ENCODE results near the gene COL5A2.

COL5A2 gene

GRCh38 chr2:189152483-189152882, 27.1 kb downstream of the COL5A2 start:
- DNase-seq (ENCODE audit: low read depth), result peak; percentile 33
- TF ChIP-seq, protein P1, sequence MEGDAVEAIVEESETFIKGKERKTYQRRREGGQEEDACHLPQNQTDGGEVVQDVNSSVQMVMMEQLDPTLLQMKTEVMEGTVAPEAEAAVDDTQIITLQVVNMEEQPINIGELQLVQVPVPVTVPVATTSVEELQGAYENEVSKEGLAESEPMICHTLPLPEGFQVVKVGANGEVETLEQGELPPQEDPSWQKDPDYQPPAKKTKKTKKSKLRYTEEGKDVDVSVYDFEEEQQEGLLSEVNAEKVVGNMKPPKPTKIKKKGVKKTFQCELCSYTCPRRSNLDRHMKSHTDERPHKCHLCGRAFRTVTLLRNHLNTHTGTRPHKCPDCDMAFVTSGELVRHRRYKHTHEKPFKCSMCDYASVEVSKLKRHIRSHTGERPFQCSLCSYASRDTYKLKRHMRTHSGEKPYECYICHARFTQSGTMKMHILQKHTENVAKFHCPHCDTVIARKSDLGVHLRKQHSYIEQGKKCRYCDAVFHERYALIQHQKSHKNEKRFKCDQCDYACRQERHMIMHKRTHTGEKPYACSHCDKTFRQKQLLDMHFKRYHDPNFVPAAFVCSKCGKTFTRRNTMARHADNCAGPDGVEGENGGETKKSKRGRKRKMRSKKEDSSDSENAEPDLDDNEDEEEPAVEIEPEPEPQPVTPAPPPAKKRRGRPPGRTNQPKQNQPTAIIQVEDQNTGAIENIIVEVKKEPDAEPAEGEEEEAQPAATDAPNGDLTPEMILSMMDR (conservative IDR thresholded peaks at IDR 0.05; ENCODE audit: low read length), result no peak
- no peak overlapping the region for H3K4me3 ChIP-seq (ENCODE audit: low read length)

GRCh38 chr2:189151906-189152305, 27.7 kb downstream of the COL5A2 start:
- DNase-seq (ENCODE audit: low read depth), result no peak
- no peak overlapping the region for H3K4me3 ChIP-seq (ENCODE audit: low read length)
- TF ChIP-seq, protein P1 (conservative IDR thresholded peaks at IDR 0.05; ENCODE audit: low read length), result no peak

DNA sequence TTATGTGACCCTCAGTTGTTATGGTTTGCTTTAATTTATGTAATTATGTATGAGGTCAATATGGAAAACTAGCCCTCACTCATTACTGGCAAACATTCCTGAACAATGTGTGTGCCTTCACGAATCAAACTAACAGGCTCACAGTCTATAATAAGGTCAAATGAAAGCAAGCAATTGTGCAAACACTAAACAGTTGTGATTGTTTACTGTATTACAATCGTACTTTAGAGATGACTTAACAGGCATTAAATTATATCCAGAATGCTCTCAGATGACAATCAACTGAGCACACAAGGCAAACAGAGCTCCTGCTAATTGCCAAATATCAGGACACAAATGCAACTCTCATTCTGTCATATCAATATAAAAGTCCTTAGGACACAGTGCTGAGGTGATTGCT, 29.5 kb downstream of the COL5A2 start:
- peak; percentile 89 for DNase-seq (ENCODE audit: low read depth)
- no peak overlapping the region for H3K4me3 ChIP-seq (ENCODE audit: low read length)
- TF ChIP-seq, protein P1 (conservative IDR thresholded peaks at IDR 0.05; ENCODE audit: low read length), result no peak

DNA sequence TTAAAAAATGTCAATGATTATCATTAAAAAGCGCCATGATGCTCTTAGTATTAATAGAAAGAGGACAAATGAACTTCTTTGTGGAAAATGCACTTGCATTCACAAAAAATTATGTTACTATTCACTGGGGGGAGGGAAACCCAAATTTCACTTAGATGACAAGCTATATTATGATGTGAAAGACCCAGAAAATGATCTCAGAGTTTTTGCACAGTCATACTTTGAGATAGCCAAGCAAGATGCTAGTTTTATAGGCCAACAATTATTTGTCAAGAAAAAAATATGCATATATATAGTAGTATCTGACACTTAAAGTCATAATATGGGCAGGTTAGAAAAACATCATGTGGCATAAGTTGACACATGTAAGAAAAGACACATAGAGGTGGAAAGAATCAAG, 31.6 kb downstream of the COL5A2 start:
- no peak overlapping the region for H3K4me3 ChIP-seq (ENCODE audit: low read length)
- no peak for DNase-seq (ENCODE audit: low read depth)
- TF ChIP-seq, protein P1 (conservative IDR thresholded peaks at IDR 0.05; ENCODE audit: low read length), result no peak

GRCh38 chr2:189147361-189147760, 32.2 kb downstream of the COL5A2 start:
- no peak overlapping the region for H3K4me3 ChIP-seq (ENCODE audit: low read length)
- DNase-seq (ENCODE audit: low read depth), result peak; percentile 67
- TF ChIP-seq, protein P1 (conservative IDR thresholded peaks at IDR 0.05; ENCODE audit: low read length), result no peak

DNA sequence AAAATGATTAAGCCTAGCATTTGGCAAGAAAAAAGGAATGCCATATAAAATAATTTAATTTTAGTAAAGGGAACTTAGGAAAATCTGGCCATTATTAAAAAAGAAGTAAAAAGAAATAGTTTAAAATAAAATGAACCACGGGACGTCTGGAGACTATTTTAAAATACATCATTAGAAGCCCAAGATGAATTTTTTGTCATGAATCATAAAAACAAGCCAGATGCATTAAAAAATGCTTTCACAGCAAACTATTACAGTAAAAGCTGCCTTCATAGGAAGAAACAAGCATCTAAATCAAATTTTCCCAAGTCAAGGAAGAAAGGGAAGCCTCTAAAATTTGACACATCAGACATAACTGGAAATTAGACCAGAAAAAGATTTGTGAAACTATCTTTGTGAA, 33.0 kb downstream of the COL5A2 start:
- no peak overlapping the region for H3K4me3 ChIP-seq (ENCODE audit: low read length)
- TF ChIP-seq, protein P1 (conservative IDR thresholded peaks at IDR 0.05; ENCODE audit: low read length), result no peak

GRCh38 chr2:189144700-189145211, 34.8 kb downstream of the COL5A2 start:
- DNase-seq (ENCODE audit: low read depth), result peak; percentile 91
- TF ChIP-seq, protein P1 (conservative IDR thresholded peaks at IDR 0.05; ENCODE audit: low read length), result no peak
- no peak overlapping the region for H3K4me3 ChIP-seq (ENCODE audit: low read length)

More for the DNA sequence above, 33.0 kb downstream of the COL5A2 start:
- peak; percentile 65 for DNase-seq (ENCODE audit: low read depth)

All from AG10803 (cell line).